ENCODE results near the gene ZNF217.
"Not testable (repeated sequence)": the region's sequence is repeated elsewhere in the genome, so short reads cannot be mapped to it uniquely, and the experiment has no call there.

Gene ZNF217

DNA sequence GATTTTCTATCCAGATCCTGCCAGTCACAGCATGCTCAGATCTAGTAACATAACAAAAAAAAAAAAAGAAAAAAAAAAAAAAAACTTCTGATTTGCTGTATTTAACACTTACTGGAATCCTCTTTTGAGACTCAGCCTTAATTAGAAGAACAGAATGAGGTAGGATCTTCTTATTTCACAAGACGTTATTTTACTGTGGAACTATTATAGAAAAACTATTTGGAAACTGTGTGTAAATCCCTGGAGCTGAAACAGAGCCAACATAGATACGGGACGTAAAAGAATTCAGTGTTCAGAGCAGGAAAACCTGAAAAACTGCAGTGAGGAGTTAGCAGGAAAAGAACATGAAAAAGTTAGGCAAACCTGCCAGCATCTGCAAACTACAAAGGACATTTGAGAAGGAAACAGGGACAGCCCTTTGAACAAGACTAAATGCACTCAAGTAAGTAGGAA lies 3.4 kb upstream of the ZNF217 start:
- no peak for DNase-seq

DNA sequence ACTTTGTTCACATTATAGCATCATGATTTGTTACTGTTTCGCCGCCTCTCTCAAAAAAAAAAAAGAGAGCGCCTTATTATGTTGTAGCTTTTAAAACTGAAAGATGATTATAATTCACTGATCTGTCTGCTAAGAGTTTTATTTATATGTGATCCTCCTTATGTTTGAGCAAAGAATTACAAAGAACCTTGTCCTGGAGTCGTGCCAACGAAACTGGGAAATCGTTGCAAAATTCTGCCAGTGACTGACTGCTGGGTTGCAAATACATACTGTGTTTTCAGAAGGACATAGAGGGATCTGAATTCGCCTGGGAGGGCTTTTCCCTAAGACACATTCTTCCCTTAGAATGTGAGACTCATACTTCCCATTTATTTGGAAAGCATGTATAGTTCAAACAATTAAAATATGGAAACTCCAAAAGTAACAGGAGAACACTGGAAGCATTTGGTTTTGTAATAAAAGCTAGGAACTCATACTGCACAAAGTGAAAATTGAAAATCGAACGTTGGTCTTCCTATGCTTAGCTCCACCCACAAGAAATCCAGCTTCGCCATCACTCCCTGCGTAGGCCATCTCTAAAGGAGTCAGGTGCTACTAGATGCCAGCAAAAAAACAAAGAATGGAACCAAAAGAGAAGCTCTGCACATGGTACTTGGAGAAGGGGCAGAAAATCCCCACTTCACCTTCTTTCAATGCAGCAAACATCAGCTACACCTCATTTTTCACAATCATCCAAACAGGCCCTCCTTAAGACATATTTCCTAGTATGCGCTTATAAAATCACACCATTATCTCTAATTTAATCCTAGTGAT lies 2.8 kb upstream of the ZNF217 start:
- not testable (repeated sequence) for DNase-seq

GRCh38 chr20:53595742-53596141 lies 2.1 kb upstream of the ZNF217 start:
- DNase-seq: not testable (repeated sequence)

- DNase-seq: no peak
Measured at GRCh38 chr20:53595018-53595378, 1.4 kb upstream of the ZNF217 start.

- DNase-seq: peak; percentile 72
Measured at GRCh38 chr20:53594068-53595017, 704 bp upstream of the ZNF217 start.

DNA sequence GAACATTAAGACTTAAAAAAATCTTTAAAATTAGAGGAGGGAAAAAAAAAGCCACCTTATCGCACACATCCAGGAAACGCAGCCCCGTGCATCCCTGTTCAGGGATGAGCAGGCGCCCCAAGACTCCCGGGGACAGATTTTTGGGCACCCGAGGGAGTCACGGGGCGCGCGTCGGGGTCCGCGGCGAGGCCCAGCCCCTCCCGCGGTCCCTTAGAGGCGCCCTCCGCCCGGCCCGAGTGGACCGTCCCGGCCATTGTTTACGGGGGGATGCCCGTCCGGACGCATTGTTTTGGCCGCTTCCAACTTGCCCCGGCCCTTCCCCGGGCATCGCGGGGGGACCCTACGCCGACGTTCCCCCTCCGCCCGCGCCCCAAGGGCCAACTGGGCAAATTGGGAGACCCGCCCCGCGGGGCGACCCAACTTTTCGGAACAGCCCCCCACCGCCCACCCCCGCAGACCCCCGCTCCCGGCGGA lies 610 bp downstream of the ZNF217 start:
- no peak for DNase-seq

DNA sequence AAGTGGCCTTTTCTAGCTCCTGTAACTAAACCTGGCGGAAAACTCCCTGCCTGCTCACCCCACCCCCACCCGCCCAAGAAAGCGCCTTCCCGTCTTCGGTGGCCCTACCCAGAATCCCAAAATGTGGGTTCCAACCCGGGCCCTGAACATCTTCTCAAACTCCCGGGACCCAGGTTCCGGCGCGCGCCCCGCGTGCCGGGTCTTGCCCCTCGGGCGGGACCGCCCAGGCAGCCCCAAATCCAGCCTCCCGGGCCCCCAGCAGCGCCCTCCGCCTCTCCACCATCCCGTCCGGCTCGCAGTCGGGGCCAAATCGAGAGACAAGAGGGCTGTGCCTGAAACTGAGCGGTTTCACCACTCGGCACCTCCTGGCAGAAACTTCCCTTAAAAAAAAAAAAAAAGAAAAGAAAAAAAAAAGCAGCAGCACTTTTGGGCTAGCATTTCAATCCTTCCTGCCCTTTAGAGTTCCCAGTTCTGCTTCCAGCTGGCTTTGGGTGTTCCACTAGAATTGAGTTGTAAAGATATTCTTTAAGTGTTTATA lies 1.1 kb downstream of the ZNF217 start:
- not testable (repeated sequence) for DNase-seq

GRCh38 chr20:53591941-53592441 lies 1.6 kb downstream of the ZNF217 start:
- not testable (repeated sequence) for DNase-seq

DNA sequence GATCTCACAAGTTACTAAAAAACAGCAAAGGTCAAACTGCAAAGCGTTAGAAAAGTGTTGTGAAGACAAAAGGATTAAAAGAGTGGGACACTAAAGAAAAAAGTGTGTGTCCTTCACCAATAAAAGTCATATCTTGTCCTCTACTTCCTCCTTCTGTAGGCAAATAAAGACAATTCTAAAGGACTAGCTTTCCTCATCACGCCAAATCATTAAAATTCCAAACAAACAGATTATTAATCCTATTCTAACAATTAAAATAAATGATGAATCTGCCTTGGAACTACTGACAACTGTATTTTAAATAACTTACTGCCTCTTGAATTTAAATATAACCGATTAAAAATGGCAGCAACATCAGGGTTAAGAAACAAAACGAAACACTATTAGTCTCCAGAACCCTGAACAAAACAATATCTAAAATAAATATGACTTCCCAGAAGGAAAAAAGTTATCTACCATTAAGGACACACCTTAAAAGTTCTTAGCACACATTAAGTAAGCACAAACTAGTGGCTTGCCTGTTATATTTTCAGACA lies 2.4 kb downstream of the ZNF217 start:
- DNase-seq: not testable (repeated sequence)

- DNase-seq: not testable (repeated sequence)
Measured at GRCh38 chr20:53590608-53591007, 3.0 kb downstream of the ZNF217 start.

- DNase-seq: not testable (repeated sequence)
Measured at GRCh38 chr20:53590122-53590521, 3.5 kb downstream of the ZNF217 start.

- DNase-seq: not testable (repeated sequence)
Measured at GRCh38 chr20:53589321-53590065, 4.1 kb downstream of the ZNF217 start.

GRCh38 chr20:53587157-53587703 lies 6.4 kb downstream of the ZNF217 start:
- not testable (repeated sequence) for DNase-seq

DNA sequence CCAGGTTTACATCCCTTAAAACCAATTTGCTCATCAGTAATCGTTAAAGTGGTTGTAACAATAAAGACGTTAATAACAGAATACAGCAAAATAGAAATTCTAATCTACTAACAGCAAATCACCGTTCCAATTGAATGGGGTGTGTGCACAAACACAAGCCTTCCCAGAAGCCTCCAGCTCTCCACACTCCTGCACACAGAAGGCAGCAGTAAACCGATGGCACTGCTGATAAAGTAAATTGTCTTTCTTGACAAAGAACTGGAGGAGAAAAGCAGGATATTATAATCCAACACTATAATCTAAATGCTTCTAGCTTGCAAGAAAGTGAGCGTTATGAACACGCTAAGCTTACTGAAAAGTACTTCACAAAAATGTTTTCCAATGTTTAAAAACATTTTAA lies 7.0 kb downstream of the ZNF217 start:
- no peak for DNase-seq

DNA sequence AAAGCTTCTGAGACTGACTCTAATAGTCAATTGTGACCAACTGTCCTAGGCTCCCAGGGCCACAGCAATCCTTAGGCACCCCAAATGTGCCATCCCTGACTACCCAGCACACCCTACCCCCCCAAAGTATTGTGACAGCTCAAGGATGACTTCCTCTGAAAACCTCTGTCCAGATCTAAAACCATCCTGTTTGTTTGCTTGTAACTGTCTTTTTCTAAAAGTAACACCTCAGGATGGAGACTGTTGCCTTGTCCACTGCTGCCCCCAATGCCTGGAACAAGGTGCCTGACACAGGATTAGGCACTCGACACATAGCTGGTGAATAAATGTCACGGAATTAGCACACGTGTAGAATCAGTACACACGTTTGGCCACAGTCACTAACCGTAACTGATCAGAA lies 7.7 kb downstream of the ZNF217 start:
- not testable (repeated sequence) for DNase-seq

GRCh38 chr20:53585004-53585569 lies 8.6 kb downstream of the ZNF217 start:
- DNase-seq: not testable (repeated sequence)

DNA sequence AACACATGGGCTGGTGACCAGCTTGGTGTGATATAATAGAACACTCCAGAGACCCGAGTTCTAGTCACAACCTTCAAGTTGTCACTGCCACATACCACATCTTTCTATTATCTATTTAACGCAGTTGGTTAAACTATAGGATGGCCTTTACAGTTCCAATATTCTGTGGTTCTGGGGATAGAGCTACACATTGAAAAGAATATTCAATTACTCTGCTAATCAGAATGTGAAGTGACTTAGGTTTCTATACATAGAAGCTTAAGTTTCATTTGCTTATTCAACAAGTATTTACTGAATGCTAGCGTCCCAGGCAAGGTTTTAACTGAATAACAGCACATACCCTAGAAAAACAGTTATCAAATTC lies 9.1 kb downstream of the ZNF217 start:
- not testable (repeated sequence) for DNase-seq

GRCh38 chr20:53583660-53584549 lies 9.7 kb downstream of the ZNF217 start:
- not testable (repeated sequence) for DNase-seq

DNA sequence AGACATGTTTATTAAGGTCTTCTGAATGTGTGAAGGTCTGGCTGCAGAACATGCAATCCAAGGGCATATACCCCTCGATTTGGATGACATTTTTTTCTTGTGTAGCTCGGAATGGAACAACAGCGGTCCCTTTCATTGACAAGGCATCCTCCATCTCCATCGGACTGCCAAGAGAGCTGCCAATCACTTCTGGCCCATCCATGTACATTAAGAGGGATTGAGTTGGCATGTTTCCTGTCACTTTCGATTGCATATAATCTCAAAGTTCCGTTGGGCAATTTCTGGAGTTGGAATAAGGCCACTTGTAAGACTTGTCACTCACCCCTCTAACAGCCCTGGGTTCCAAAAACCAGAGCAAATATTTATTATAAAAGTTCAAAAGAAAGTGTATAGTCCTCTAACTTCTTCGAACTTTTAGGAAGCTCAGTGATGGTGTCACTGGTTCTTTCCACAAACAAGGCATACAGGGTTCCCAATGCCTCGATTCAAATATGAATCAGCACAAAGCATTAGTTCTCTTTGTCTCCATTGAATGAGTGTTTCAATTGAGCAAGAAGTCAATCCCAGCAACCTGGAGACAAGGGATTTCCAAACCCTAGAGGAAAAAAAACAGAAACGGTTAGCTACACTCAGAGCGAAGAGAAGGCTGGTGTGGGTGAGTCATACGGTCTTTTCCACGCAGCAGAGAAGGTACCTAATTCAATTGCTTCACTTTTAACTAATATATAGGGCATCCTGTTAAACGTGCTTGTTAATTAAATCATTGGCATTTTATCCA lies 10.9 kb downstream of the ZNF217 start:
- no peak for DNase-seq

- DNase-seq: no peak
Measured at GRCh38 chr20:53582251-53582570, 11.4 kb downstream of the ZNF217 start.

Data from NCI-H524 treated with DMSO at 0.1 percent for 48 hours (cell line).